Measurements from ENCODE around the gene ABCD1. TPM values are rescaled to one million over a fixed set of nuclear protein-coding genes. Genes with fewer than 3 reads are reported as not detected.
"Not testable (repeated sequence)": the region's sequence is repeated elsewhere in the genome, so short reads cannot be mapped to it uniquely, and the experiment has no call there.

Gene ABCD1
- total RNA-seq, 4 donors from 2014 or later, result 2.9 to 24.9 (median 13.1) TPM

GRCh38 chrX:153744210-153745066 lies 19.8 kb downstream of the ABCD1 start:
- DNase-seq, result peak in 1 of 2 donors; percentile 45
- no peak for TF ChIP-seq POLR2A (IDR thresholded peaks at IDR 0.05)
- TF ChIP-seq CTCF (IDR thresholded peaks at IDR 0.05), result no peak
- peak overlapping the region; percentile 2 for H3K4me3 ChIP-seq
- no peaks in the 10 kb centered on the region for H3K9me3 ChIP-seq
- no peaks in the 10 kb centered on the region for H3K4me1 ChIP-seq
- no peaks in the 10 kb centered on the region for H3K36me3 ChIP-seq
- H3K27ac ChIP-seq, result peak overlapping the region; percentile 27 to 75
- intact Hi-C loops (cut with DNase I; ENCODE audit: low total_unique reads), result no loop called here
- H3K27me3 ChIP-seq, result no peaks in the 10 kb centered on the region

- H3K9me3 ChIP-seq, H3K4me3 ChIP-seq, H3K27ac ChIP-seq: not testable (repeated sequence)
Measured at GRCh38 chrX:153745067-153745433, 20.4 kb downstream of the ABCD1 start.

GRCh38 chrX:153746359-153746758 lies 21.7 kb downstream of the ABCD1 start:
- no peak for DNase-seq
- Histone ChIP-seq H3K36me3 (no peaks in the 10 kb centered on the region), H3K9me3 (no peaks in the 10 kb centered on the region), H3K27ac (no peak overlapping the region), H3K4me1 (no peaks in the 10 kb centered on the region), H3K4me3 (no peak overlapping the region), H3K27me3 (no peaks in the 10 kb centered on the region)
- intact Hi-C loops (cut with DNase I; ENCODE audit: low total_unique reads), result no loop called here
- TF ChIP-seq CTCF (IDR thresholded peaks at IDR 0.05) (no peak), POLR2A (IDR thresholded peaks at IDR 0.05) (no peak)

More at GRCh38 chrX:153745067-153745433, 20.4 kb downstream of the ABCD1 start:
- intact Hi-C loops (cut with DNase I; ENCODE audit: low total_unique reads); H3K27me3 ChIP-seq; H3K36me3 ChIP-seq; H3K4me1 ChIP-seq; DNase-seq: not testable (repeated sequence)

GRCh38 chrX:153746991-153747390 lies 22.3 kb downstream of the ABCD1 start:
- H3K27me3 ChIP-seq; H3K9me3 ChIP-seq; H3K4me3 ChIP-seq; DNase-seq; intact Hi-C loops (cut with DNase I; ENCODE audit: low total_unique reads); H3K27ac ChIP-seq; H3K4me1 ChIP-seq; H3K36me3 ChIP-seq: not testable (repeated sequence)

- H3K27me3 ChIP-seq; H3K4me3 ChIP-seq; H3K4me1 ChIP-seq; H3K36me3 ChIP-seq; intact Hi-C loops (cut with DNase I; ENCODE audit: low total_unique reads); H3K9me3 ChIP-seq: not testable (repeated sequence)
- peak in 1 of 2 donors; percentile 15 for DNase-seq
- H3K27ac ChIP-seq, result peak overlapping the region in 1 of 2 donors; percentile 33
Measured at GRCh38 chrX:153749017-153749416, 24.4 kb downstream of the ABCD1 start.

- intact Hi-C loops (cut with DNase I; ENCODE audit: low total_unique reads), result no loop called here
- no peak overlapping the region for H3K4me3 ChIP-seq
- H3K27me3 ChIP-seq, result no peaks in the 10 kb centered on the region
- H3K4me1 ChIP-seq, result no peaks in the 10 kb centered on the region
- TF ChIP-seq POLR2A (IDR thresholded peaks at IDR 0.05), result no peak
- TF ChIP-seq CTCF (IDR thresholded peaks at IDR 0.05), result no peak
- H3K27ac ChIP-seq, result no peak overlapping the region
- H3K36me3 ChIP-seq, result no peaks in the 10 kb centered on the region
- DNase-seq, result no peak
- no peaks in the 10 kb centered on the region for H3K9me3 ChIP-seq
Measured at GRCh38 chrX:153750127-153750774, 25.6 kb downstream of the ABCD1 start.

Data from uterus (tissue), 4 donors.